ENCODE data around the gene CIPC.

CIPC gene, protein sequence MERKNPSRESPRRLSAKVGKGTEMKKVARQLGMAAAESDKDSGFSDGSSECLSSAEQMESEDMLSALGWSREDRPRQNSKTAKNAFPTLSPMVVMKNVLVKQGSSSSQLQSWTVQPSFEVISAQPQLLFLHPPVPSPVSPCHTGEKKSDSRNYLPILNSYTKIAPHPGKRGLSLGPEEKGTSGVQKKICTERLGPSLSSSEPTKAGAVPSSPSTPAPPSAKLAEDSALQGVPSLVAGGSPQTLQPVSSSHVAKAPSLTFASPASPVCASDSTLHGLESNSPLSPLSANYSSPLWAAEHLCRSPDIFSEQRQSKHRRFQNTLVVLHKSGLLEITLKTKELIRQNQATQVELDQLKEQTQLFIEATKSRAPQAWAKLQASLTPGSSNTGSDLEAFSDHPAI

GRCh38 chr14:77097700-77098528, at the start of gene CIPC:
CIPC (plus strand) TSS chr14:77098258; CDS start chr14:77105709, 7,451 bp downstream.
- peak; percentile 99 for DNase-seq (ENCODE audit: low spot score)

GRCh38 chr14:77051116-77051515, 46.9 kb upstream of the CIPC start:
- DNase-seq (ENCODE audit: low spot score), result no peak

GRCh38 chr14:77052281-77053044, 45.6 kb upstream of the CIPC start:
- DNase-seq (ENCODE audit: low spot score), result no peak

DNA sequence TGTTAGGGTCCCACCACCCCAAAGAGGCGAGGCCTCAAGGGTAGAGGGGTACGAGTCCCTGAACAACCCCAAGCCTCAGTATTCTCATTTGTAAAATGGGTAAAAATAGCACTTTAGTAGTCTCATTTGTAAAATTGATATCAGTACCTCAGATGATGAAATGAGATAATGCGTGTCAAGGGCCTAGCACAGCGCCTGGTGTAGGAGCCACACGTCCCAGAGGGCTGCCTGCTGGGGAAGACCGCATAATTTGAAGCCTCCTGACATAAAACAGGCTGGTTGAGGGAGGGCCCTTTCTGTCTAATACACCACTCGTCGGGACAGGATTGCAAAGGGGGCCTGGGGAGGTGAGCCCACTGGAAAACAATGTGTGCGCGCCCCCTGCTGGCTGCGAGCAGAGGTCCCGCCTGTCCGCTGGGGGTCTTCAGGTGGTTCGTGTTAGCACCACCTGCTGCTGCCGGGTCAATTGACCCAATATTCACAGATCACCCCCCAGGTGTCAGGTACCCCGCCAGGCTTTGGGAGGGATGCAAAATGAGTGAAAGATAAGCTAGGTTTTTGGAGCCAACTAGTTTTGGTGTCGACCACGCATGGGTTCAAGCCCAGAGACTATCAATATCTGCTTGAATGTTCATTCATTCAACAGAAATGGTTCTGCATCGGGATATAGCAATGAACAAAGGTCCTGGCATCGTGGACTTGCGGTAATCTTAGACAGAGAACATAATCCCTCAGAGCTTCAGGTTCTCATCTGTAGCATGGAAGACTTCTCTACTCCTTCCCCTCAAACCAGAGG, 44.8 kb upstream of the CIPC start:
- peak; percentile 74 for DNase-seq (ENCODE audit: low spot score)

- DNase-seq (ENCODE audit: low spot score), result peak; percentile 56
These were observed 42.8 kb upstream of the CIPC start for GRCh38 chr14:77055306-77055705.

- no peak for DNase-seq (ENCODE audit: low spot score)
These were observed 42.1 kb upstream of the CIPC start for GRCh38 chr14:77055981-77056380.

GRCh38 chr14:77058117-77058516, 39.9 kb upstream of the CIPC start:
- no peak for DNase-seq (ENCODE audit: low spot score)

- DNase-seq (ENCODE audit: low spot score), result no peak
These were observed 39.3 kb upstream of the CIPC start for GRCh38 chr14:77058785-77059184.

- DNase-seq (ENCODE audit: low spot score), result peak; percentile 45
These were observed 38.7 kb upstream of the CIPC start for GRCh38 chr14:77059276-77059915.

DNA sequence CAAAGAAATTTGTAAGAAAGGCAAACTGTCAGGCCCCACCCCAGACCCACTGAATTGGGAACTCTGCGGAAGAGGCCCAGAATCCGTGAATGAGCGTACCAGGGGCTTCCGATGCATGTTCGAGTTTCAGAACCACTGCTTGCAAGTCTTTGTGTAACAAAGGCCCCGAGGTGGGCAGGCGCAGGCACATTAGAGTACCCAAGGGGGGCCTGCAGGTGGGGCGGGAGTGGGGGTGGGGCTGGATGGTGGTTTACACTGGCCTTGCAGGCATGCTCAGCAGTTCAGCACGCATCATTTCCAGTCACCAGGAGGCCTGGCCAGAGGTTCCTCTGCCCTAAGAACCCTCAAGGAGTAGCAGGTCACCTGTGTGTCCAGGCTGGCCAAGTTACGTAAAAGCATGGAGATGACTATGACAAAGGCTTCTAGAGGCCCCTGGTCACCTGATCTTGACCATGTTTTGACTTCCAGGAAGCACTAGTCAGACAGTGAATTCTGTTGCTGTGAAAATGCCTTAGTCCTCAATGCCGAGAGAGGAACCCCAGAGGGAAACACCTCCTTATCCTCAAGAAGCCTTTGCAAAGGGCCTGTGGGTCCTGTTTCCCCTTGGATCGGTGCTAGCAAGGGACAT, 36.3 kb upstream of the CIPC start:
- no peak for DNase-seq (ENCODE audit: low spot score)

DNA sequence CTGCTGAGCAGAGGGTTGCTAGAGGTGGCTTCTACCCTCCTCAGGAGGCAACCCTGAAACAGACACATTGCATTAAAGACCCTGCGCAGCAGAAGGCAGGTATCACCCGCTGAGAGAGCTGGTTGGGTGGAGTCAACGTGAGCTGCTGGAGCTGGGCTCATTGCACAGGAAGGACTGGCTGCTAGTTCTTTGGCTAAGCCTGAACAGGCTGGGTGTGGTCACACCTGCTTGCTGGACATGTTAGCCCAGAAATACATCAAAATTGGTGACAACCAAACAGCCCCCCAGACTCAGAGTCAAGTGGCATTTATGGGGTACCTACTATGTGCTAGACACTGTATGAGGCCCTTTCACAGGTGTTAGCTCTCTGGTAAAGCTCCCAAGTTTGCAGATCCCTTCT, 35.8 kb upstream of the CIPC start:
- no peak for DNase-seq (ENCODE audit: low spot score)

DNA sequence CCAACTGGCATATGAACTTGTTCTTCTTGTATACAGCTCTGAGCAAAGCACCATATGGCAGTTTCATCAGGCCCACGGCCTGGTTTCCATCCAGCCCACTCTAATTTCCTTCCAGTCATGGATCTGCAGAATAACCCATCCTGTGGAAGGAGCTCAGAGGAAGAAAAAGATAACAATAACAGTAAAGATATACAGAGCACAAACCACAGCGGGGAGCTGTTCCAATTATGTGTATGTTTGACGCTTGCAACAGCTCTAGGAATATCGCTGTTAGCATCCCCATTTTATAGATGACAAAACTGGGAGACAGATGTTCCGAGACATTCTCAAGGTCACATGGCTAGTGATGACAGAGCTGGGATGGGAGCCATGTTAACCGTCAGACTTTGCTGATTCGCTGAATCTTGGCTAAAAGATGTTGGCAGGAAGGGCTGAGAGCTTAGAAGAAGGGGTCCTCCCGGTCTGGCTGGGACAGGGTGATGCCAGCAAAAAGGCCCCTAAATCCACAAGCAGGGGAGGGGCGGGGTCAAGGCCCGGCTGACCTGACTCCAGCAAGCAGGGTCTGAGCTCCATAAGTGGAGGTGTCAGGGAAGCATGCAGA, 34.4 kb upstream of the CIPC start:
- DNase-seq (ENCODE audit: low spot score), result no peak

DNA sequence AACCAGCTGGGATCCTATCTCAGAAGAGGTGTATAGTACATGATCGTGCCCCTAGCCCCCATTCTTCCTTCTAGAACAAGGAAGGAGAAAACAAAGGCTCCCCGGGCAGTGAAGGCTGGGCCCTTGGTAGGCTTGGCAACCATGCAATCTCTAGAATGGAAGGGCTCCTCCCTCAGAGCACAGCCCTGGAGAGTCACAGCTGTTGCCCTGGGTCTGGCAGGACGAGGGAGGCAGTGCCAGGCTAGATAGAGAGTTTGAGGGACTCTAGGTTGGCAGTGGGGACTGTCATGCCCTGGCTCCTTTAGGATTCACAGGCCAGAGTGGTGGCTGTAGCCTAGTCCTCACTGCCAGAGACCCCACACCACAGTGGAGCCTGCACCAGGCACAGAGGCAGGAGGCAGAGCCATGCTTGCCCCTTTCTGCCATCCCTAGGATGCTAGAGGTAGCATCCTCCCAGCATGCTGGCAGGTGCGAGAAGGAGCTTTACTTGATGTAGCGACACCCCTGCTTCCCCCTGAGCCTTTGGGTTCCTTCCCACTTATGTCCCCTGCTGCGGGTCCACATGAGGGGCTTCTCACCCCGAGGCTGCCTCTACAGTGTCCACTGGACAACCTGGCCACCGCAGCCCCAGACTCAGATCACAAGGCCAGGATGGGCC, 33.4 kb upstream of the CIPC start:
- no peak for DNase-seq (ENCODE audit: low spot score)

DNA sequence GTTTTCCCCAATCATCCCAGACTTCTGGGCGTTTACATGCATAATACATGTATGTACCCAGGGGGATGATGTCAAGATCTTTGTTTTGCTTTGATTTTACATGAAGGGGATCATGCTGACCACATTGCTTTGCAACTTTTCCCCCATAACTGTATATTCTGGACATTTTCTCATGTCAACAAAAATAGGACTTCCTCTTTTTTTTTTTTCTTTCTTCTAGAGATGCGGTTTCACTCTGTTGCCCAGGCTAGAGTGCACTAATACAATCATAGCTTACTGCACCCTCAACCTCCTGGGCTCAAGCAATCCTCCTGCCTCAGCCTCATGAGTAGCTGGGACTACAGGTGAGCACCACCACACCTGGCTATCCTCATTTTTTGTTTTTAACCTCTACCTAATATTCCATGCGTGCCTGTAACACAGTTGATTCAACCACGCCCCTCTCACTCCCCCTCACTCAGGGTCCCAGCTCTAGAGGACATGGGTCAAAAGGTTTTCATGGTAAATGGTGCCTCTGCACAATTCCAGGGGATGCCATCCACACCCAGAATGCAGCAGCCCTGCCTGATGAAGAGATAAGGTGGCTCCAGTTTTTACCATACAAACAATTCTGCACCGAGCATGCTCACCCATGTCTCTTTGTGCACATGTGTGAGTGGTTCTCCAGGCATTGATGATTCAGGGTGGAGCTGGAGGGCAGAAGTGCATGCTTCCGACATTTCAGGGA, 32.0 kb upstream of the CIPC start:
- no peak for DNase-seq (ENCODE audit: low spot score)

DNA sequence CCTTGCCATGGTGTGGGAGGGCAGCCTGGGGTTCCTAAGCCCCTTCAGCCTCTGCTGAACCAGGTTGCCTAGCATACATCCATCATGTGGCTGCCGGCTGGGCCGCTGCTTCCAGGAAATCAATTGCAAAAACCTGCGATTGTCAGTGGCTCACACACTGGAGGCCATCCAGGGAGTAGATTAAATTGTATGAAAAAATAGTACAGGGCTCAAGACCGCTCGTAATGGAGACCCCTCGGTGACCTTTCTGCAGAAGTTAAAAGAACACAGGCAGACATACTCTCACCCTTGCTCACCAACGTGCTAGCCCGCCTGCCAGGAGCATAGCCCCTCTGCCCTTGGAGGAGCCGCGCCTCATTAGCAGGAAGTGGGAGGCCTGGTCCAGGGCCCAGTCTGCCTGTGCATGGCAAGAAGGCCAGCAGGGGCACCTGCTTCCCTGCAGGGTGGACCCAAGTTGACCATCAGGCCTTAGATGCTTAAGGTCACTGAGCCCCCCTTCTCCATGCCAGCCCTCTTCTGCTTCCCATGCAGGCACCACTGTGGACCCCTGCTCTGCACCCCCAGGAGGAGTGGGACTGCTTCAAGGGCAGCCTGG, 31.4 kb upstream of the CIPC start:
- no peak for DNase-seq (ENCODE audit: low spot score)

GRCh38 chr14:77067632-77068516, 30.2 kb upstream of the CIPC start:
- peak; percentile 56 for DNase-seq (ENCODE audit: low spot score)

GRCh38 chr14:77068517-77069200, 29.4 kb upstream of the CIPC start:
- DNase-seq (ENCODE audit: low spot score), result no peak
